Effector CD8-positive, alpha-beta T cell (primary cell): ENCODE data around the gene FAM3D.

ENCODE experiments used
- DNase-seq: peaks from one replicate; lab custom pipeline; 2025; lab: John Stamatoyannopoulos, UW

FAM3D gene

GRCh38 chr3:58627570-58627885 lies 39.0 kb downstream of the FAM3D start:
- DNase-seq: no peak

- DNase-seq: no peak
Observed at GRCh38 chr3:58626841-58627569, 39.6 kb downstream of the FAM3D start.

GRCh38 chr3:58625196-58625824 lies 41.3 kb downstream of the FAM3D start:
- DNase-seq: no peak

- no peak for DNase-seq
Observed at GRCh38 chr3:58624550-58624949, 42.0 kb downstream of the FAM3D start.

GRCh38 chr3:58623961-58624360 lies 42.6 kb downstream of the FAM3D start:
- no peak for DNase-seq

- no peak for DNase-seq
Observed at GRCh38 chr3:58623478-58623877, 43.1 kb downstream of the FAM3D start.

- no peak for DNase-seq
Observed at GRCh38 chr3:58622892-58623291, 43.7 kb downstream of the FAM3D start.

GRCh38 chr3:58622436-58622835 lies 44.1 kb downstream of the FAM3D start:
- no peak for DNase-seq

- DNase-seq: no peak
Observed at GRCh38 chr3:58621086-58621830, 45.3 kb downstream of the FAM3D start.

GRCh38 chr3:58620421-58620820 lies 46.2 kb downstream of the FAM3D start:
- no peak for DNase-seq

- no peak for DNase-seq
Observed at GRCh38 chr3:58617338-58617761, 49.2 kb downstream of the FAM3D start.

- no peak for DNase-seq
Observed at GRCh38 chr3:58613236-58614132, 53.1 kb downstream of the FAM3D start.

- DNase-seq: no peak
Observed at GRCh38 chr3:58612830-58613229, 53.7 kb downstream of the FAM3D start.

GRCh38 chr3:58609990-58610389 lies 56.6 kb downstream of the FAM3D start:
- no peak for DNase-seq

- DNase-seq: no peak
Observed at GRCh38 chr3:58608648-58609047, 57.9 kb downstream of the FAM3D start.

- DNase-seq: no peak
Observed at GRCh38 chr3:58607816-58608215, 58.8 kb downstream of the FAM3D start.

- DNase-seq: no peak
Observed at GRCh38 chr3:58606693-58607092, 59.9 kb downstream of the FAM3D start.

- DNase-seq: no peak
Observed at GRCh38 chr3:58604031-58604430, 62.5 kb downstream of the FAM3D start.

GRCh38 chr3:58603606-58604005 lies 63.0 kb downstream of the FAM3D start:
- DNase-seq: no peak

- no peak for DNase-seq
Observed at GRCh38 chr3:58597770-58598310, 68.7 kb downstream of the FAM3D start.

- DNase-seq: no peak
Observed at GRCh38 chr3:58596834-58597518, 69.6 kb downstream of the FAM3D start.
